ENCODE measurements around the gene LDB1.

LDB1 gene

DNA sequence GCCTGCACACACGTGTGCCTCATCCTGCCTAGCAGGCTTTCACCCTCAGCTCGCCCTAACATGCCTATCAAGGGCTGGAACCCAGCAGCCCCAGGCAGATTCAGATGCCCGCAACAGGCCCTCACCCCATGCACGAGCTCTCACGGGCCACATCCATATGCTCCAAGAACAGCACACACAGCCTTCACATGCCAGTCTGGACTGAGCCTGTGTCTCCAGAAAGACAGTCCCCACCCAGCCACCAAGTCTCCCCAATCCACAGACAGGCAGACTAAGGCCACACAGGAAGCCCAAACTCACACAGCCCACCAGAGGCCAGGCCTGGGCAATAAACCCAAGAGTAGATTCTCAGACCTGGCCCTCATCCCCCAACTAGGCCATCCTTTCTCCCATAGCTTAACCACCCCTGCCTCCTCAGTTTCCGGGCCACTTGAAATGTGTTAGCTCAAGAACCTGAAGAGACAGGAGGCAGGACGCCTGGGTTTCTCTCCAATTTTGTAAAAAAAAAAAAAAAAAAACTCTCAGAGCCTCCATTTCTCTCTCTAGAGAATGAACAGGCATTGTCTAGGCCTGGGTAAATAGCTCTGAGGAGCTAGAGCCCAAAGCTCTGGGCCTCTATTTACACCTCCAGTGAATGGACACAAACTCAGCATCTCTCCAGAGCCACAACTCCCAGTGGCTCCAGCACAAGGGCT is 6.8 kb downstream of the LDB1 start:
- peak in 1 of 5 donors; percentile 22 for DNase-seq

DNA sequence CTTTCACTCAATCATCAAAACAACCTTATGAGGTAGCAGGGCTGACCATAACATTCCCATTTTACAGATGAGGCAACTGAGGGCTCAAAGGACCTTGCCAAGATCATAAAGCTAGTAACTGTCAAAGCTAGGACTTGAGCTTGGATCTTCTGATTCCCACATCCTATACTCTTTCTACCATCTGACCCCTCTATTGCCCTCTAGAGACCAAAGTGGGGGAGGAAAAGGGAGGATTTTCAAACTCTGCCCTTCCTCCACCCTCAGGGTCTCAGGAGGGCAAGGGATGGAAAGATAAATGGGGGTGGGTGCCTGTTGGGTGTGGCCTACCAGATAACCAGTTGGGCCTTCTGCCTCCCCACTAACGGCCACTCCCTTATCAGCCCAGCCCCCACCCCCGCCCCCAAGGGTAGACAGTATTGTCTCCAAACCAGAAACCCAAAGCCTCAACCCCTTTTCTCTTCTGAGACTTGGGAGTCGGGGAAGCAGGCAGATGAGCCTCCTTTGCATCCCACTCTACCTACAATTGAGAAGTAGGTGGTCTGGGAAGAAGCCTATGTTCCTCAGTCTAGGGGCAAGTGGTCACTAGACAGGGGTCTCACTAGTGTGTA is 7.9 kb downstream of the LDB1 start:
- DNase-seq, result no peak

DNA sequence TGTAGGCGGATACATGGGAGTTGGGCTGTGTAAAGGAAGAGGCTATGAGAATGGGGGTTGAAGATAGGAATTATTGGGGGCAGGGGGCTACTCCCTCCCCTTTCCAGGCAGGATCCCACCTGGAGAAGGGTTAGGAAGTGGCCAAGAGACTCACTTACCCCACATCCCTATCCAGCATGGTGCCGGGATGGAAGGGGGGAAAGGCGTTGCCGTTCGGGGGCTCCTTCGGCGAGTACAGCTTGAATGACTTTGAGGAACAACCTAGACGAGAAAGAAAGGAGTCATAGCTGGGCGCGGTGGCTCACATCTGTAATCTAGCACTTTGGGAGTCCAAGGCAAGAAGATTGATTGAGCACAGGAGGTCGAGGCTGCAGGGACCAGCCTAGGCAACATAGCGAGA is 8.9 kb downstream of the LDB1 start:
- no peak for DNase-seq

DNA sequence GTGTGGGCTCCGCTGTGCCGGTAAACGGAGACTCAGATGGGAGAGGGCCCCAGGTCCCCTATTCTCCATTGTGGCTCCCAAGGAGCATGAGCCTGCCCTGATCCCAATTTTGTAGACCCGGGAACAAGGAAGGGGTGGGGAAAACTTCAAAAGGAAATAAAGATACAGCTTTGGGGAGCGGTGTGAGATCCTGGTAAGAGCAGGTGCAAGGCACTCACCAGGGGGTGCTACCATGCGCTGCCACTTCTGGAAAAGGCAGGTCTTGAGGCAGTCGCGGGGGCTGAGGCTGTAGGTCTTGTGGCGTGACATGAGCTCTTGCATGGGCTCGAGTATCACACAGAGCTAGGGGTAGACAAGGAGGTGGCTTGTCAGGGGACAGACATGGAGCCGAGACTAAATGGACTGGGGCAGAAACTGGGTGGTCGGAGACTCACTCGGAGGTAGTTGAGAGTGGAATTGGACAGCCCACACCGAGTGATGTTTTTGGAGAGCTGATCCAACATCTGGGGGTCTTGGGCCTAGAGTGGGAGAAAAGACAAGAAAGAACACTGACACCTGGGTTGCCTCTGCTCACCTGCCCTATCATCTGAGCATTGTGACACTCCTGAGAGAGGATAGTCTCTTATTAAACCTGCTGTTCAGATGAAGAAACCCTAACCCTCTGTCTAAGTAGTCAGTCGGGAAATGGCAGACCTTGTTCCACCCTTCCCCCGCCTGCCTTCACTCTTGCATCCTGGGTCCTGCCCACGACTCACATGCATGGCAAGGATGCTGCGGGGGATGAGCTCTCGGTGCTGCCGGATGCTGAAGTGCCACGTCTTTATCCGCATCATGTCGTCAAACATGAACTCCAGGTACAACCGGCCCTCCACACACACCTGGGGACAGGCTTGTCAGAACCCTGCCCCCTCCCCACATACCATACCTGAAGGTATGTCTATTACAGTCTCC is 10.7 kb downstream of the LDB1 start:
- no peak for DNase-seq

DNA sequence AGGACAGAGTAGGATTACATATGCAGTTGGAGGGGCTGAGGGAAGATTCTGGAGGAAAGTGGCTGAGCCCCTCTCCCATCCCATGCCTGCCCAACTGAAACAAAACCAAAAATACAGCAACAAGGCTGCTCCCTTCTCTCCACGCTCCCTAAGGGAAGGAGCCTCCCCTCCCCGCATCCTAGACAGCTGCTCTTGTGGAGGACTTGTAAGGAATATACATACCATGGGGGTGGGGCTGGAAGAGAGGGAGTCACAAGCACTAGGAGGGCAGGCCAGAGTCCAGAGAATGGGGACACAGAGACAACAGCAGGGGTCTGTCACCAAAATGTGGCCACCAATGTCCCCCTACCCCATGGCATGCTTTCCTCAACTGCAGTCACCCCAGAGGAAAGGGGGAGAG is 13.2 kb downstream of the LDB1 start:
- no peak for DNase-seq

DNA sequence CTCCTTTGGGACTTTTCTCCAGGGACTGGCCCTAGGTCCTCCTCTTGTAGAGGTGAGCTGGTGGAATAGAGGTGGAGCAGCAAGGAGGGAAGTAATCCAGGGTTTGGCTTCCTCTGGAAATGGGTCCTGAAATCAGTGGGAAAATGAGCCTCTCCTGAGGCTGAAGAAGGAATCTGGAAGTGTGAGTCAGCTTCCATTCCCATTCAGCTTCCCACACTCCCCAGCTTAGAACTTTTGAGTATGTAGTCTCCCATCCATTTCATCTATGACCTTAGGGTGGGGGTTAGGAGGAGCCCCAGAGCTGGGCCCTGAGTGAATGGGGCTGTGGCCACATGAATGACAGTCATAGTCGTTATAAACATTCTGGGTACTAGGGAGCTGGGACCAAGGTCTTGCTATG is 17.7 kb downstream of the LDB1 start:
- DNase-seq, result no peak

DNA sequence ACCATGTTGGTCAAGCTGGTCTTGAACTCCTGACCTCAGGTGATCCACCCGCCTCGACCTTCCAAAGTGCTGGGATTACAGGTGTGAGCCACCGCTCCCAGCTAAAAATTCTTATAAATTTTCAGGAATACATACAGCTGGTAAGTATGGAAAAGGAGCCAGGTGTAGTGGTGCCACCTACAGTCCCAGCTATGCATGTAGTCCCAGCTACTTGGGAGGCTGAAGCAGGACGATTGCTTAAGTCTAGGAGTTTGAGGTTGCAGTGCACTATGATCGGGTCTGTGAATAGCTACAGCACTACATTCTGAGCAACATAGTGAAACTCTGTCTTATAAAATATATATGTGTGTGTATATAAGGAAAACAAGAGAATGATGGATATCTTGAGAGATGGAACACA is 19.0 kb downstream of the LDB1 start:
- DNase-seq, result no peak

DNA sequence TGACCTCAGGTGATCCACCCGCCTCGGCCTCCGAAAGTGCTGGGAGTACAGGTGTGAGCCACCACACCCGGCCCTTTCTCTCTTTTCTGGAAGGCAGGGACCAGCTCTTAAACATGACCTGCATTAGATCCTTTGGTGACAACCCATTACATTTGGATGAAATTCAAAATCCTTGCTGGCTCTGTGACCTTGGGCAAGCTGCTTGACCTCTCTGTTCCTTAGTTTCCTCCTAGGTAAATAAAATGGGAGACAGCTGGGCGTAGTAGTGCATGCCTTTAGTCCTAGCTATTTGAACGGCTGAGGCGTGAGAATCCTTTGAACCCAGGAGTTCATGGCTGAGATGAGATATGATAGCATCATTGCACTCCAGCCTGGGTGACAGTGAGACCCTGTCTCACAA is 23.7 kb downstream of the LDB1 start:
- no peak for DNase-seq

DNA sequence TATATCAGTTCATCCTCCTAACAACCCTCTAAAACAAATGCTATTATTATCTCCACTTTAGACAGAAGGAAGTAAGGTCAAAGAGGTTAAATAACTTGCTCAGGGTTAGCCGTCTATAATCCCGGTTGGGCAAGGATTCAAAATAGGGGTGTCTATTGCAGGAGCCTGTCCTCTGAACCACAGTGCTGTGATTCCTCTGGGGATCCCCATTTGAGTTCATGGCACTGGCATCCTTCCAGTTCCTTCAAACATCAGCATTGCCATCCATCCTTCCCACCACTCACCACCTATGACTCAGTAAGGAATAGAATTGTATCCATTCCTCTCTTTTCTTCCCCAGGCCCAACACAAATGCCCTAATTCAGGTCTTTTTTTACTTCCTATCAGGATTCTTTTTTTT is 29.4 kb downstream of the LDB1 start:
- DNase-seq, result no peak

DNA sequence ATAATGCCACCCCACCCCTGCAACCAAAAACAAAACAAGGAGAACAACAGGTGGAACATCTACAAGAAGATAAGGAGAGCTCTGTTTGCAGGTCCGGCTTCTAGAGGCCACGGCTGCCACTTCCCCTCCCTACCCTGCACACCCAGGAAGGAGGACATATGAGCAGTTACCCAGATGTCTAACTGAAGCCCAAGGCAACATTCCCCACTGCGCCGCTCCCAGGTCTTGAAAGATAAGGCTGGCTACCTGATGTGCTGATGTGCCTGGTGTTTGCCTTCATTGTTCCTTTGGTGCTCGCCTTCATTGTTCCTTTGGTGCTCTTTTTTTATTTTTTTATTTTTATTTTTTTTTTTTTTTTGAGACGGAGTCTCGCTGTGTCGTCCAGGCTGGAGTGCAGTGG is 34.0 kb downstream of the LDB1 start:
- no peak for DNase-seq

DNA sequence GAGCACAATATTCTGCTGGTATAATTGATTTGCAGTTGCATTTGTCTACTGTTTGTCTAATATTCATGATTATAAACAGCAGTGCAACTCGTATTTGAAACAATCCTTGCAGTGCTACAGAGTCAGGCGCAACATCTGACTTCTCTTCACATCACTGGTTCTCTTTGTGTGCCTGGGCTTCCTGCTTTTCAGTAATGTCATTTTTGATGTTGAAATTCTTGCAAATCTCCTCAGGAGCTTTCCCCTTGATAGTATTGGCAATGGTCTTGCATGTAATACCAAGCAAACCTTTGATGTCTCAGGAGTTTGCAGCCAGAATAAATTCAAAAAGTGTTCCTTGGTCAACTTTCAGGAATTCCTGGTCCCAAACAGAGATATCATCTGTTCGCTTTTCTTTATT is 34.8 kb downstream of the LDB1 start:
- no peak for DNase-seq

DNA sequence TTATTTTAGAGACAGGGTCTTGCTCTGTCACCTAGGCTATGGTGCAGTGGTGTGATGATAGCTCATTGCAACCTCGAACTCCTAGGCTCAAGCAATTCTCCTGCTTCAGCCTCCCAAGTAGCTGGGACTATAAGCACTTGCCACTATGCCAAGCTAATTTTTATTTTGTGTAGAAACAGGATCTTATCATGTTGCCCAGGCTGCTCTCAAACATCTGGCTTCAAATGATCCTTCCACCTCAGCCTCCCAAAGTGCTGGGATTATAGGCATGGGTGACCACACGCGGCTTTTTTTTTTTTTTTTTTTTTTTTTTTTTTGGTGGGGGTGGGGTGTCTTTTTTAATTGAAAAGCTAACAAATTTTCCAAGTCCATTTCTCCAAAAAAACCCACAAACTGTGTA is 36.6 kb downstream of the LDB1 start:
- no peak for DNase-seq

DNA sequence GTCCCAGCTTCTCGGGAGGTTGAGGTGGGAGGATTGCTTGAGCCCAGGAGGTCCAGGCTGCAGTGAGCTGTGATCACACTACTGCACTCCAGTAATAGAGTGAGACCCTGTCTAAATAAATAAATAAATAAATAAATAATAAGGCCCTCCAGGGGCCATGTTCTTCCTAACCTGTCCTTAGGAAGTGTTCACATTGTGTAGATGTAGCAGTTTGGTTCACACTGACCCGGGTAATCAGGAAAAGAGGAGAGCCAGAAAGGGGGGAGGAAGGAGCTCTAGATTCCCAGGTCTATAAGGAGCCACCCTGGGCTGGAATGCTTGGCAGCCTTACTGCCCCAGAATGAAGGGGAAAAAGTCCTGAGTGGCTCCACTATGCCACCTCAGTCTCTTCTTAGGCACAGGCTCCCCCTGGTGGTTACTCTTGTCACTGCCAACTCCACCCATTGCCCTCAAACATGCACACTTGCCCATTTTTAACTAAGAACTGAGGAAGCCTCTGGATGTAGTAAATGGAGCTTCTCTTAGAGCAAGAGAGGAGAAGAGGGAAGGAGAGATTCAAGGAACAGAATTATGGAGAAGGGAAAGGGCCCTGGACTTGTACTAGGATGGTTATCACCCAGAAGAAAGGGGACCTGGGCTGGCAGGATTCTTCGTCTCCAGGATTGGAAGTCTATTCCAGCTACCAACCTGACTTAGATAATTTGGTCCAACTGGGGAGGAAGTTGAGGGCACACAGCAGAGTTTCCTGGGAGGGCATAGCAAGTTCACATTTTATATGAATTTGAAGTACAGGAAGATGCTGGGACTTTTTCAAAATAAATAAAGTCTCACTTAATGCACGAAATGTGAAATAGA is 47.3 kb downstream of the LDB1 start:
- DNase-seq, result peak; percentile 47 to 80 (median 70)

DNA sequence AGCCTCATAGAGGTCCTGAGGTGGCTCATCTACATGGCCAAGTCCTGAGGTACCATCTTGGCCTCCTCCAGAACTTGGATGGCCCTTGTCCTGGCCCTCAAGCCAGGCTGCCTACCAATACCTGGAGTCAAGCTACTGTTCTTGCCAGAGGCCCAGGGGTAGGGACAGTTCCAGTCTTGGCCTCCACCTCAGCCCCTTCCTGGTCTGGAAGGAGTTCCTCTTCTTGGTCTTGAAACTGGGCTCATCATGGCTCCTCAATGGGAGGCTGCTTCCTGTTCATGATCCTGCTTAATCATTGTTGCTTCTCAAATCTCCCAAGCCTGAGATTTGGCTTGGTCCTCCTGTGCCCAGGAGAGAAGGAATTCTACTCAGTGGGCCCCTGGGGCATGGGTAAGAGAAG is 51.1 kb downstream of the LDB1 start:
- DNase-seq, result no peak

DNA sequence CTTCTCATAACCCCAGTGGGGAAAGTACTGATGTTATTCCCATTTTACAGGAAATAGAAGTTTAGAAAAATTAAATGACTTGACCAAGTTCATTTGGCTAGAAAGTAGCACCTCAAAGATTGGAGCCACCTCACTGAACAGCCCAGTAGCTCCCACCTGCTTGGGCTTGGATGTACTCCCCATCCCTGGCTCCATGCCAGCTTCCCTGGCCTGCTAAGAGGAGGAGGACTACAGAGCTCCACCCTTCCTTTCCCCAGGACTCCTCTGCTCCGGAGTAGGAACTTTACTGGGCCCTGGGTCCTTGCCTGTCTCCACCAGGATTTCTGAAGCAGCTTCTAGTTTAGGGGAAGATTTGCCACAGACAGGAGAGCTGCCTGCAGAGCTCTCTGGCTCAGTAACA is 52.0 kb downstream of the LDB1 start:
- no peak for DNase-seq

DNA sequence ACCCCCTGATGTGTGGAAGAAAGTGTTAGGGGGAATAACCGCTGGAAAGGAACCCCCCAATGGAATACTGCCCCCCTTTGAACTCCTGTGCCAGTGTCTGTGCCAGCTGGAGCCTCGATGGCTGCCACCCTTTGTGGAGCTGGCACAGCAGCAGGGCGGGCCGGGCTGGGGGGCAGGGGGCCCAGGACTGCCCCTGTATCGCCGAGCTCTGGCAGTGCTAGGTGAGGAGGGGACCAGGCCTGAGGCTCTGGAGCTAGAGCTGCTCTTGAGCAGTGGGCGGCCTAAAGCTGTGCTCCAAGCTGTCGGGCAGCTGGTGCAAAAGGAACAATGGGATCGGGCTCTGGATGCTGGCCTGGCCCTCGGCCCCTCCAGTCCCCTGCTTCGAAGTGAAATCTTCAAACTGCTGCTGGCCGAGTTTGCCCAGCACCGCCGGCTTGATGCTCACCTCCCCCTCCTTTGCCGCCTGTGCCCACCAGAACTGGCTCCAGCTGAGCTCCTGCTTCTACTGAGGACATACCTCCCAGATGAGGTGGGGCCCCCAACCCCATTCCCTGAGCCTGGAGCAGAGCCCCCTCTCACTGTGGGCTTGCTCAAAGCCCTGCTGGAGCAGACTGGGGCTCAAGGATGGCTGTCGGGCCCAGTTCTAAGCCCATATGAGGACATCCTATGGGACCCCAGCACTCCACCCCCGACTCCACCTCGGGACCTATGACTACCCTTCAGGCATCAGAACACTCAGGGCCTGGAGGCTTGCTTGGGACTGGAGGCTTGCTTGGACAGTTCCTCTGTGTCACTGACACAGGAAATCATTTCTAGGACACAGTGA is 52.9 kb downstream of the LDB1 start:
- DNase-seq, result no peak

DNA sequence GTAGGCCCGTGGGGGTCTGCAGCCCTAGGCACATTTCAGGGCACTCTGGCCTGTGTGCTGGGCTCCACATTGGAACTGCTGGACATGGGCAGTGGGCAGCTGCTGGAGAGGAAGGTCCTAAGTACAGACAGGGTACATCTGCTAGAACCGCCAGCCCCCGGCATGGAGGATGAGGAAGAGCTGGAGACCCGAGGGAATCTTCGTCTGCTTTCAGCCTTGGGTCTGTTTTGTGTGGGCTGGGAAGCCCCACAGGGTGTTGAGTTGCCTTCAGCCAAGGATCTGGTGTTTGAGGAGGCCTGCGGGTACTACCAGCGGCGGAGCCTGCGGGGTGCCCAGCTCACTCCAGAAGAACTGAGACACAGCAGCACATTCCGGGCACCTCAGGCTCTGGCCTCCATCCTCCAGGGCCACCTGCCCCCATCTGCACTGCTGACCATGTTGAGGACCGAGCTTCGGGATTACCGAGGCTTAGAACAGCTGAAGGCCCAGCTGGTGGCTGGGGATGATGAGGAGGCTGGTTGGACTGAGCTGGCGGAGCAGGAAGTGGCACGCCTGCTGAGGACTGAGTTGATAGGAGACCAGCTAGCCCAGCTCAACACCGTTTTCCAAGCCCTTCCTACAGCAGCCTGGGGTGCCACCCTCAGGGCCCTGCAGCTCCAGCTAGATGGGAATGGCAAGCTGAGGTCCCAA is 53.6 kb downstream of the LDB1 start:
- no peak for DNase-seq

DNA sequence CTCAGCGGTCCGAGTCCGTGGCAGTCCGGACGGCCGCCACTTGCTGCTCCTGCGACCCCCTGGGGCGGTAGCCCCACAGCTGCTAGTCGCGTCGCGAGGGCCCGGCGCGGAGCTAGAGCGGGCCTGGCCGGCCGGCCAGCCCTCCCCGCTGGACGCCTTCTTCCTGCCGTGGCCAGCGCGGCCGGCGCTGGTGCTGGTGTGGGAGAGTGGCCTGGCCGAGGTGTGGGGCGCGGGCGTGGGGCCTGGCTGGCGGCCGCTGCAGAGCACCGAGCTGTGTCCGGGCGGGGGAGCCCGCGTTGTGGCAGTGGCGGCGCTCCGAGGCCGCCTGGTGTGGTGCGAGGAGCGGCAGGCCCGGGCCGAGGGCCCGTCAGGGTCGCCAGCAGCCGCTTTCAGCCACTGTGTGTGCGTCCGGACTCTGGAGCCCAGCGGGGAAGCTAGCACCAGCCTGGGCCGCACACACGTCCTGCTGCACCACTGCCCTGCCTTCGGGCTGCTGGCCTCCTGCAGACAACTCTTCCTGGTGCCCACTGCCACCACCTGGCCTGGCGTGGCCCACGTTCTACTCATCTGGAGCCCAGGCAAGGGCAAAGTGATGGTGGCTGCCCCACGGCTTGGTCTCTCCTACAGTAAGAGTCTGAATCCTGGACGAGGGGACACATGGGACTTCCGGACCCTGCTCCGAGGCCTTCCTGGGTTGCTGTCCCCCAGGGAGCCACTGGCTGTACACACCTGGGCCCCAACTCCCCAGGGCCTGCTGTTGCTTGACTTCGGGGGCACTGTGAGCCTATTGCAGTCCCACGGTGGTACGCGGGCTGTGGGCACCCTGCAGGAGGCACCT is 54.4 kb downstream of the LDB1 start:
- DNase-seq, result peak in 2 of 5 donors; percentile 17 to 18

DNA sequence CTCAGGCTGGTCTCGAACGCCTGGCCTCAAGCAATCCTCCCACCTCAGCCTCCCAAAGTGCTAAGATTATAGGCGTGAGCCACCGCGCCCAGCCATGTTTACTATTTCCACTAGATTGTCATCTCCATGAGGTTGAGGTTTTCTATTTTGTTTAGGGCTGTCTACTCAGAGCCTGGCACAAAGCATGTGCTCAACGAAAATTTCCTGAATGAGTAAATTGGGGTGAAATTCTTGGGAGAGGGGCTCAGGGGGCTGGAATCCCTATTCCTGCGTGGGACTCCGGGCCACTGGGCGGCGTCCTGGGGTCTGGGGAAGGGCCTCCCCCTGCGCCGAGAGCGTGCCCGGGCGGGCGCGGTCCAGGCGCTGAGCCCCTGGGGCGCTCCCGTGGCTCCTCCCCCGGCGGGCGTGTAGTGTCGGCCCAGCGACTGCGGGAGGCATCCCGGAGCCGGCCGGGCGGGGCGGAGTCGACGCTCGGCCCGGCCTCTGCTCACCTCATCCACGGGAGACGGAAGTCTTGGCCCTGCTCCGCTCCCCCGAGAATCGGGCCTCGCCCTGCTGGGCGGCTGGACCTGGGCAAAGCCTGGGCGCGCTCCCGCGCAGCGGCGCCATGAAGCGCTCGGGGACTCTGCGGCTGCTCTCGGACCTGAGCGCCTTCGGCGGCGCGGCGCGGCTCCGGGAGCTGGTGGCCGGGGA is 55.2 kb downstream of the LDB1 start, which contains the start of gene HPS6:
Gene HPS6 (plus strand): TSS at position 482 of the 693 bp plus-strand sequence. CDS start 126 bp downstream, at position 608.
- peak; percentile 79 to 93 (median 81) for DNase-seq

DNA sequence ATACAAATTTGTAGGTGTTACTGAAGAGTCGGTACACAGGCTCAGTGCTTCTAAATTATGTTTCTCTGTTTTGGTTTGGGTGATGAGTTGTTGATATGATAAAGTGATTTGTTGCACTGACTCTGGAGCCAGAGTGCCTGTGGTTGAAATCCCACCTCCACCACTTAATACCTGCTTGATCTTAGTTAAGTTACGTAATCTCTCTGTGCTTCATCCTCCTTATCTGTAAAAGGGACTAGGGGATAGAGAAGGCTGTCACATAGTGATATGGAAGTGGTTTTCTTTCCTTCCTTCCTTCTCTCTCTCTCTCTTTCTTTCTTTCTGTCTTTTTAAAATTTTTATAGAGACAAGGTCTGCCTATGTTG is 55.7 kb downstream of the LDB1 start:
- DNase-seq, result no peak
